ENCODE results near the gene TP73. TPM values are rescaled to one million over a fixed set of nuclear protein-coding genes. Genes with fewer than 3 reads are reported as not detected.

TP73 gene
- total and polyA plus RNA-seq, 2 experiments from 2014 or later: not detected

GRCh38 chr1:3623441-3624199 is 28.7 kb upstream of the TP73 start:
- Histone ChIP-seq H2AFZ (peak overlapping the region; percentile 98), H3K79me2 (ENCODE audit: insufficient read depth) (peaks cover 25% of the 10 kb centered on the region), H3K27ac (peak overlapping the region; percentile 65), H3K9me3 (ENCODE audit: low read depth) (no peaks in the 10 kb centered on the region), H3K9ac (peak overlapping the region; percentile 86), H3K36me3 (ENCODE audit: low read depth) (0 out of 2 replicates have a peak, but pooled peaks cover 4% of the 10 kb centered on the region), H3K4me2 (ENCODE audit: unreplicated experiment) (peak overlapping the region; percentile 81), H3K4me1 (ENCODE audit: insufficient read depth) (peaks cover 14% of the 10 kb centered on the region; the same call in 1 of the 2 replicates), H3K27me3 (replicated peaks; ENCODE audit: insufficient read depth) (no peaks in the 10 kb centered on the region), H4K20me1 (ENCODE audit: insufficient read depth) (no peaks in the 10 kb centered on the region), H3K9me2 (ENCODE audit: insufficient read depth) (no peaks in the 10 kb centered on the region), H3K4me3 (peak overlapping the region; percentile 97), H3F3A (ENCODE audit: insufficient read depth) (no peaks in the 10 kb centered on the region)
- 17 to 19% methylated on average over 23 of the region's 23 CpGs for WGBS, 2 experiments (ENCODE audit: low coverage in 1 of 2, low lambda C conversion rate in 2 of 2, missing lambda C conversion rate in 2 of 2)
- peak; percentile 41 for DNase-seq
- TF ChIP-seq EZH2phosphoT487 (IDR thresholded peaks at IDR 0.05; ENCODE audit: insufficient read depth, low read depth): no peak
- no peak for TF ChIP-seq EZH2 (IDR thresholded peaks at IDR 0.05; ENCODE audit: insufficient read depth, poor library complexity, severe bottlenecking)
- in situ Hi-C loops (cut with MboI): loop anchor here (10.0 kb wide), 1 partner anchor 139 kb away; no protein-coding TSS in a partner anchor

- no peaks in the 10 kb centered on the region for H3F3A ChIP-seq (ENCODE audit: insufficient read depth)
- peak within 1 kb of the TSS; percentile 97 for H3K4me3 ChIP-seq
- 0 out of 2 replicates have a peak, but pooled peaks cover 4% of the 10 kb centered on the region for H3K36me3 ChIP-seq (ENCODE audit: low read depth)
- in situ Hi-C loops (cut with MboI): loop anchor here (10.0 kb wide), 1 partner anchor 140 kb away; no protein-coding TSS in a partner anchor
- H3K4me1 ChIP-seq (ENCODE audit: insufficient read depth): peaks cover 14% of the 10 kb centered on the region; the same call in 1 of the 2 replicates
- 1 to 2% methylated on average over 67 to 93 of the region's 108 CpGs for WGBS, 2 experiments (ENCODE audit: low coverage in 1 of 2, low lambda C conversion rate in 2 of 2, missing lambda C conversion rate in 2 of 2)
- no peaks in the 10 kb centered on the region for H3K9me3 ChIP-seq (ENCODE audit: low read depth)
- peak within 1 kb of the TSS; percentile 98 for H2AFZ ChIP-seq
- peak within 1 kb of the TSS; percentile 65 for H3K27ac ChIP-seq
- TF ChIP-seq EZH2phosphoT487 (IDR thresholded peaks at IDR 0.05; ENCODE audit: insufficient read depth, low read depth) (no peak), EZH2 (IDR thresholded peaks at IDR 0.05; ENCODE audit: insufficient read depth, poor library complexity, severe bottlenecking) (no peak)
- peaks cover 25% of the 10 kb centered on the region for H3K79me2 ChIP-seq (ENCODE audit: insufficient read depth)
- H3K9ac ChIP-seq: peak within 1 kb of the TSS; percentile 86
- peak; percentile 99 for DNase-seq
- H3K4me2 ChIP-seq (ENCODE audit: unreplicated experiment): peak within 1 kb of the TSS; percentile 81
- no peaks in the 10 kb centered on the region for H3K9me2 ChIP-seq (ENCODE audit: insufficient read depth)
- H4K20me1 ChIP-seq (ENCODE audit: insufficient read depth): no peaks in the 10 kb centered on the region
- H3K27me3 ChIP-seq (replicated peaks; ENCODE audit: insufficient read depth): no peaks in the 10 kb centered on the region
Measured at GRCh38 chr1:3624200-3625136, 27.8 kb upstream of the TP73 start, which contains the start of gene TPRG1L. TSS of gene TPRG1L (plus strand) at chr1:3625015. CDS start at chr1:3625073, 58 bp downstream.

GRCh38 chr1:3625151-3625907 is 27.0 kb upstream of the TP73 start:
- H3F3A ChIP-seq (ENCODE audit: insufficient read depth): no peaks in the 10 kb centered on the region
- no peak for TF ChIP-seq EZH2 (IDR thresholded peaks at IDR 0.05; ENCODE audit: insufficient read depth, poor library complexity, severe bottlenecking)
- TF ChIP-seq EZH2phosphoT487 (IDR thresholded peaks at IDR 0.05; ENCODE audit: insufficient read depth, low read depth): no peak
- H4K20me1 ChIP-seq (ENCODE audit: insufficient read depth): no peaks in the 10 kb centered on the region
- peak overlapping the region; percentile 61 for H3K9ac ChIP-seq
- peak; percentile 70 for DNase-seq
- no peaks in the 10 kb centered on the region for H3K9me2 ChIP-seq (ENCODE audit: insufficient read depth)
- H3K27me3 ChIP-seq (replicated peaks; ENCODE audit: insufficient read depth): no peaks in the 10 kb centered on the region
- 0 out of 2 replicates have a peak, but pooled peaks cover 4% of the 10 kb centered on the region for H3K36me3 ChIP-seq (ENCODE audit: low read depth)
- H3K4me2 ChIP-seq (ENCODE audit: unreplicated experiment): peak overlapping the region; percentile 75
- in situ Hi-C loops (cut with MboI): loop anchor here (10.0 kb wide), 1 partner anchor 141 kb away; no protein-coding TSS in a partner anchor
- peaks cover 14% of the 10 kb centered on the region; the same call in 1 of the 2 replicates for H3K4me1 ChIP-seq (ENCODE audit: insufficient read depth)
- H3K9me3 ChIP-seq (ENCODE audit: low read depth): no peaks in the 10 kb centered on the region
- peak overlapping the region; percentile 97 for H3K4me3 ChIP-seq
- peak overlapping the region; percentile 52; the same call in 1 of the 2 replicates for H2AFZ ChIP-seq
- WGBS, 2 experiments (ENCODE audit: low coverage in 1 of 2, low lambda C conversion rate in 2 of 2, missing lambda C conversion rate in 2 of 2): 1 to 2% methylated on average over 26 to 39 of the region's 71 CpGs
- peaks cover 25% of the 10 kb centered on the region for H3K79me2 ChIP-seq (ENCODE audit: insufficient read depth)
- H3K27ac ChIP-seq: no peak overlapping the region

Measured in GM23248 (cell line).